ENCODE measurements around the gene FOCAD.

DNA sequence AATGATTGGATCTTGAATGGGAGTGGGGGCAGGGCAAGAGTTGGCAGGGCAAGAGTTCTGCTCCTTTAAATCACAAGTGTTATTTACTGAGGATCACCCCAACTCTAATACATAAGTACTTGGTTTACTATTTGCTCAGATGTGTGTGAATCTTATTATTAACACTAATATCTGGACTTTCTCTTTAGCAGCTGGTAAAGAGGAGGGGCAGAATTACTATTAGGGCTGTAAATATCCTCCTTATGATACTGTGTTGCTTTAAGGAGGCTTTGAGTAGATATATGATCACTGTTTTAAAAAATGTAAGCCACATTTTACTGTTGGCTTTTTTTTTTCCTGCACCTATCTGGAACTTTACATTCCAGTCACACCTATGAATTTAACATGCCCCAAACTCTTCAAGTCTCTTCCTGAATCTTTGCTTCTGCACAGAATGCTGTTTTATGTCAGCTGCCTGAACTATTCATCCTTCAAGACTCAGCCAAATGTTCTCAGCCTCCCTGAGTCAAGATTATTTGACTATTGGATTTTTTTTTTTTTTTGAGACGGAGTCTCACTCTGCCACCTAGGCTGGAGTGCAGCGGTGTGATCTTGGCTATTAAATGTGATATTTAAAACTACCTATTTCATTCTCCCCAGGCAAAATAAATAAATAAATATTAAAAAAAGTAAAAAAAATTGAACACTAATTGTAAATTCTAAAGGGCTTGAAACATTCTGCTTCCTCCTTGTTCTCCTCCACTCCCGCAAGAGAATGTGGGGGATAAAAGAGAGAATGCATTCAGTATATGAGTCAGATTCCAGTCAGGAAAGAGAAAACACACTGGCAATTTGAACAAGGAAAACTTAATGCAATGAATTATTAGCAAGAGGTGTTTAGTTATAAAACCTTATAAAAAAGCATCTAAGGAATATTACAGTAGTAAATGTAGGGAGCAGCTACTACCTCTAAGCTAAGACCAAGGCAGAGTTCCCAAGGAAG, 99.3 kb downstream of the FOCAD start:
- TF ChIP-seq POLR2A (IDR thresholded peaks at IDR 0.05) (no peak), POLR2AphosphoS5 (IDR thresholded peaks at IDR 0.05) (no peak)
- TF ChIP-seq, protein P1, sequence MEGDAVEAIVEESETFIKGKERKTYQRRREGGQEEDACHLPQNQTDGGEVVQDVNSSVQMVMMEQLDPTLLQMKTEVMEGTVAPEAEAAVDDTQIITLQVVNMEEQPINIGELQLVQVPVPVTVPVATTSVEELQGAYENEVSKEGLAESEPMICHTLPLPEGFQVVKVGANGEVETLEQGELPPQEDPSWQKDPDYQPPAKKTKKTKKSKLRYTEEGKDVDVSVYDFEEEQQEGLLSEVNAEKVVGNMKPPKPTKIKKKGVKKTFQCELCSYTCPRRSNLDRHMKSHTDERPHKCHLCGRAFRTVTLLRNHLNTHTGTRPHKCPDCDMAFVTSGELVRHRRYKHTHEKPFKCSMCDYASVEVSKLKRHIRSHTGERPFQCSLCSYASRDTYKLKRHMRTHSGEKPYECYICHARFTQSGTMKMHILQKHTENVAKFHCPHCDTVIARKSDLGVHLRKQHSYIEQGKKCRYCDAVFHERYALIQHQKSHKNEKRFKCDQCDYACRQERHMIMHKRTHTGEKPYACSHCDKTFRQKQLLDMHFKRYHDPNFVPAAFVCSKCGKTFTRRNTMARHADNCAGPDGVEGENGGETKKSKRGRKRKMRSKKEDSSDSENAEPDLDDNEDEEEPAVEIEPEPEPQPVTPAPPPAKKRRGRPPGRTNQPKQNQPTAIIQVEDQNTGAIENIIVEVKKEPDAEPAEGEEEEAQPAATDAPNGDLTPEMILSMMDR (IDR thresholded peaks at IDR 0.05), result no peak

Measured in prostate gland (tissue), 2 donors.